ENCODE results near the gene ISYNA1. TPM values are rescaled to one million over a fixed set of nuclear protein-coding genes. Genes with fewer than 3 reads are reported as not detected.

Gene ISYNA1
- polyA plus RNA-seq, 1 experiment = 27.0 TPM

DNA sequence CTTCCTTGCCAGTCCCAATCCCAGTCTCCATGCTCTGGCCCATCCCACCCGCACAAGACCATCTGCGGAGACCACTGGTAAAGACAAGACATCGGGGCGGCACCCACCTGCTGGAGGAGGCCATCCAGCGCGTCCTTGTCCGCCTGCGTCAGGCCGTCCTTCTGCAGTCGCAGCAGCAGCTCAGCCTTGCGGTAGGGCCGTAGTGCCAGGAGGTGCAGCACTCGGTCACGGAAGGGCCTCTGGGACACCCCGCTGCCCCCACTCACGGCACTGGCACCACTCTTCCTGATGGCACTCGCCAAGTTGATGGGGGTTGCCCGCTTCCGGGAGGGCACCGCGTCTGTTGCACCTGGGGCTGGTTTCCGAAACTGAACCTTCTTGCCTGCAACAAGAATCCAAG is 23.5 kb upstream of the ISYNA1 start:
- ChIA-PET POLR2A (no interaction called here), CTCF (interaction anchor here (0.7 to 5.1 kb wide), 22 partner anchors 8 to 386 kb away, joined by 3 to 57 read pairs (median 4); partner anchors contain the start of genes ELL and REX1BD)
- TF ChIP-seq, protein P1, sequence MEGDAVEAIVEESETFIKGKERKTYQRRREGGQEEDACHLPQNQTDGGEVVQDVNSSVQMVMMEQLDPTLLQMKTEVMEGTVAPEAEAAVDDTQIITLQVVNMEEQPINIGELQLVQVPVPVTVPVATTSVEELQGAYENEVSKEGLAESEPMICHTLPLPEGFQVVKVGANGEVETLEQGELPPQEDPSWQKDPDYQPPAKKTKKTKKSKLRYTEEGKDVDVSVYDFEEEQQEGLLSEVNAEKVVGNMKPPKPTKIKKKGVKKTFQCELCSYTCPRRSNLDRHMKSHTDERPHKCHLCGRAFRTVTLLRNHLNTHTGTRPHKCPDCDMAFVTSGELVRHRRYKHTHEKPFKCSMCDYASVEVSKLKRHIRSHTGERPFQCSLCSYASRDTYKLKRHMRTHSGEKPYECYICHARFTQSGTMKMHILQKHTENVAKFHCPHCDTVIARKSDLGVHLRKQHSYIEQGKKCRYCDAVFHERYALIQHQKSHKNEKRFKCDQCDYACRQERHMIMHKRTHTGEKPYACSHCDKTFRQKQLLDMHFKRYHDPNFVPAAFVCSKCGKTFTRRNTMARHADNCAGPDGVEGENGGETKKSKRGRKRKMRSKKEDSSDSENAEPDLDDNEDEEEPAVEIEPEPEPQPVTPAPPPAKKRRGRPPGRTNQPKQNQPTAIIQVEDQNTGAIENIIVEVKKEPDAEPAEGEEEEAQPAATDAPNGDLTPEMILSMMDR (IDR thresholded peaks at IDR 0.05; ENCODE audit: insufficient read depth, low read depth, low read length) = no peak
- peaks cover 52% of the 10 kb centered on the region for H3K36me3 ChIP-seq (ENCODE audit: control insufficient read depth, insufficient read depth, low read length)
- no peak overlapping the region for H3K4me3 ChIP-seq (ENCODE audit: low read depth, low read length)
- no peak for DNase-seq (ENCODE audit: low read depth)
- no peaks in the 10 kb centered on the region for H3K27me3 ChIP-seq (ENCODE audit: control insufficient read depth, insufficient read depth, low read length)

DNA sequence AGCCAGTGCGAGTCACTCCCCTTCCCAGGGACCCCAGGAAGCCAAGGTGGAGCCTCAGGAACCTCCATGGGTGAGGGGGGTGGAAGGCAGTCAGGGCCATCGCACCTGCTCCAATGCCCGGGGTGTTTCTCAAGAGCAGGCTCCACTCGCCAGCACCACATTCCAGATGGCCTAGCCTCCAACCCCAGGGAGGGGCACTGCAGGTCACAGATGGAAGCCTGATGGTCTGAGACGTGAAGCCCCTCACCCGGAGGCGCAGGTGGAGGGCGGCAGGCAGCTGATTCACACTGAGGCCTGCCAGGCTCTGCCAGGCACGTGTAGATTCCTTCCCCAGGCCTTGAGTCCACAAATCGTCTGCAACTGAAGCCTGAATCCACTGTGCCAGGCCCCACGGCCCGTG is 23.0 kb upstream of the ISYNA1 start:
- POLR2A ChIA-PET = no interaction called here
- Histone ChIP-seq H3K36me3 (ENCODE audit: control insufficient read depth, insufficient read depth, low read length) (peaks cover 53% of the 10 kb centered on the region), H3K27me3 (ENCODE audit: control insufficient read depth, insufficient read depth, low read length) (no peaks in the 10 kb centered on the region), H3K4me3 (ENCODE audit: low read depth, low read length) (no peak overlapping the region)
- no peak for DNase-seq (ENCODE audit: low read depth)
- TF ChIP-seq, protein P1 (IDR thresholded peaks at IDR 0.05; ENCODE audit: insufficient read depth, low read depth, low read length) = no peak
- CTCF ChIA-PET = interaction anchor here (0.8 to 5.1 kb wide), 13 partner anchors 8 to 131 kb away, joined by 3 to 57 read pairs (median 5); partner anchors contain the start of gene ELL

GRCh38 chr19:18457483-18458331 is 19.8 kb upstream of the ISYNA1 start:
- Histone ChIP-seq H3K27me3 (ENCODE audit: control insufficient read depth, insufficient read depth, low read length) (no peaks in the 10 kb centered on the region), H3K4me3 (ENCODE audit: low read depth, low read length) (no peak overlapping the region), H3K36me3 (ENCODE audit: control insufficient read depth, insufficient read depth, low read length) (peaks cover 37% of the 10 kb centered on the region)
- no peak for DNase-seq (ENCODE audit: low read depth)
- CTCF ChIA-PET = interaction anchor here (1.1 to 2.0 kb wide), 5 partner anchors 10 to 132 kb away, joined by 3 to 9 read pairs (median 4); partner anchors contain the start of gene REX1BD
- TF ChIP-seq, protein P1 (IDR thresholded peaks at IDR 0.05; ENCODE audit: insufficient read depth, low read depth, low read length) = no peak
- POLR2A ChIA-PET = no interaction called here

GRCh38 chr19:18456974-18457373 is 19.0 kb upstream of the ISYNA1 start:
- CTCF ChIA-PET = interaction anchor here (1.1 to 2.0 kb wide), 3 partner anchors 12 to 132 kb away, joined by 3 to 9 read pairs (median 4); partner anchors contain the start of gene REX1BD
- DNase-seq (ENCODE audit: low read depth) = no peak
- Histone ChIP-seq H3K36me3 (ENCODE audit: control insufficient read depth, insufficient read depth, low read length) (peaks cover 37% of the 10 kb centered on the region), H3K4me3 (ENCODE audit: low read depth, low read length) (no peak overlapping the region), H3K27me3 (ENCODE audit: control insufficient read depth, insufficient read depth, low read length) (no peaks in the 10 kb centered on the region)
- TF ChIP-seq, protein P1 (IDR thresholded peaks at IDR 0.05; ENCODE audit: insufficient read depth, low read depth, low read length) = no peak
- POLR2A ChIA-PET = interaction anchor here (0.6 kb wide), 2 partner anchors 28 to 453 kb away, joined by 6 to 8 read pairs; no protein-coding TSS in a partner anchor

DNA sequence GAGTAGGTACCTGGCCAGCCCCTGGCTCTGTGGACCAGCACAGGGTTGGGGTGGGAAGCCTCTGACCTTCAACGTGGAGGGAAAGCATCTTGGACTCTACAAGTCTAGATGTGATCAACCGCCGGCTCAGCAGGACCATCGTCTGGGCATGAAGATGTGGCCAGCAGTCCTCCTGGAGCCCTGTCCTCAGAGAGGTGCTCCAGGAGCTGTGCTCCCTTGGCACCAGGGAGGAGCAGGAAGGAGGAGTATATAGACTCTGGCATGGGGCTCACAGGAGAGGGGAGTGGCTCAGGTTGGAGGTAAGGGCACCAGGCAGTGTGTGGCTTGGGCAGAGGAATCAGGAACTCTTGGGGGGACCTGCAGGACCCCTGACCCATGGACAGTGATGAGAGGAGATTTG is 18.3 kb upstream of the ISYNA1 start:
- TF ChIP-seq, protein P1 (IDR thresholded peaks at IDR 0.05; ENCODE audit: insufficient read depth, low read depth, low read length) = no peak
- Histone ChIP-seq H3K27me3 (ENCODE audit: control insufficient read depth, insufficient read depth, low read length) (no peaks in the 10 kb centered on the region), H3K36me3 (ENCODE audit: control insufficient read depth, insufficient read depth, low read length) (peaks cover 37% of the 10 kb centered on the region), H3K4me3 (ENCODE audit: low read depth, low read length) (no peak overlapping the region)
- ChIA-PET CTCF (interaction anchor here (1.1 to 2.0 kb wide), 2 partner anchors 13 to 69 kb away, joined by 3 to 9 read pairs; no protein-coding TSS in a partner anchor), POLR2A (no interaction called here)
- DNase-seq (ENCODE audit: low read depth) = no peak
